HG02885 (cell line): ENCODE results near the gene MRGPRX2.

Source experiments
- ATAC-seq: cut with Tn5 transposase; IDR thresholded peaks from one replicate; pipeline ENCODE4 v1.9.1; 2021; ENCODE audit warnings: mild to moderate bottlenecking; ENCODE audit not compliant: unreplicated experiment, poor library complexity

MRGPRX2 gene

GRCh38 chr11:19060629-19061028 lies at the start of gene MRGPRX2:
Gene MRGPRX2 (minus strand): TSS chr11:19060717. CDS start chr11:19056402, 4,315 bp downstream.
- ATAC-seq = no peak

- ATAC-seq = no peak
These were observed 49.8 kb upstream of the MRGPRX2 start for GRCh38 chr11:19110295-19110694.

- no peak for ATAC-seq
These were observed 46.6 kb upstream of the MRGPRX2 start for GRCh38 chr11:19107125-19107524.

GRCh38 chr11:19105011-19105410 lies 44.5 kb upstream of the MRGPRX2 start:
- ATAC-seq = no peak

GRCh38 chr11:19102521-19102900 lies 42.0 kb upstream of the MRGPRX2 start:
- no peak for ATAC-seq

- no peak for ATAC-seq
These were observed 41.4 kb upstream of the MRGPRX2 start for GRCh38 chr11:19101796-19102520.

GRCh38 chr11:19100885-19101284 lies 40.4 kb upstream of the MRGPRX2 start:
- ATAC-seq = no peak

- no peak for ATAC-seq
These were observed 38.6 kb upstream of the MRGPRX2 start for GRCh38 chr11:19099093-19099492.

- no peak for ATAC-seq
These were observed 34.3 kb upstream of the MRGPRX2 start for GRCh38 chr11:19094859-19095258.

GRCh38 chr11:19093976-19094375 lies 33.5 kb upstream of the MRGPRX2 start:
- no peak for ATAC-seq

GRCh38 chr11:19092850-19093249 lies 32.3 kb upstream of the MRGPRX2 start:
- ATAC-seq = no peak

- no peak for ATAC-seq
These were observed 31.8 kb upstream of the MRGPRX2 start for GRCh38 chr11:19092342-19092741.

- ATAC-seq = no peak
These were observed 30.8 kb upstream of the MRGPRX2 start for GRCh38 chr11:19091366-19091765.

GRCh38 chr11:19089421-19089820 lies 28.9 kb upstream of the MRGPRX2 start:
- no peak for ATAC-seq

GRCh38 chr11:19088791-19089190 lies 28.3 kb upstream of the MRGPRX2 start:
- ATAC-seq = no peak

GRCh38 chr11:19087658-19088057 lies 27.1 kb upstream of the MRGPRX2 start:
- ATAC-seq = no peak

GRCh38 chr11:19084661-19085315 lies 24.3 kb upstream of the MRGPRX2 start:
- no peak for ATAC-seq

- no peak for ATAC-seq
These were observed 22.6 kb upstream of the MRGPRX2 start for GRCh38 chr11:19083166-19083565.

GRCh38 chr11:19080579-19080993 lies 20.1 kb upstream of the MRGPRX2 start:
- ATAC-seq = no peak

GRCh38 chr11:19079643-19080440 lies 19.3 kb upstream of the MRGPRX2 start:
- no peak for ATAC-seq

- no peak for ATAC-seq
These were observed 17.4 kb upstream of the MRGPRX2 start for GRCh38 chr11:19077965-19078364.
